Measurements from ENCODE around the gene ASPDH.

- TF ChIP-seq CTCF (IDR thresholded peaks at IDR 0.05) (no peak), EZH2 (IDR thresholded peaks at IDR 0.05; ENCODE audit: borderline replicate concordance, insufficient read depth, low read depth, low read length, poor library complexity, severe bottlenecking) (no peak)
Observed at GRCh38 chr19:50500753-50501151, 13.0 kb downstream of the ASPDH start.
